ENCODE data around the gene SOCS3. TPM values are rescaled to one million over a fixed set of nuclear protein-coding genes. Genes with fewer than 3 reads are reported as not detected.
A peak's percentile ranks its signal among the peaks of the same experiment; 100 is the strongest.

SOCS3 gene
- total RNA-seq, 1 donor from 2014 or later, result 13.7 TPM

- TF ChIP-seq CTCF (IDR thresholded peaks at IDR 0.05; ENCODE audit: insufficient read depth, low read length, severe bottlenecking), result no peak
- no peak for DNase-seq (ENCODE audit: low read depth)
- Histone ChIP-seq H3K4me3 (ENCODE audit: low read depth, low read length) (no peak overlapping the region), H3K36me3 (ENCODE audit: control insufficient read depth, insufficient read depth, low read length) (peaks cover 14% of the 10 kb centered on the region), H3K27me3 (ENCODE audit: control insufficient read depth, insufficient read depth, low read length) (no peaks in the 10 kb centered on the region)
- no peak for FAIRE-seq
Measured at GRCh38 chr17:78394209-78394608, 34.3 kb upstream of the SOCS3 start.

GRCh38 chr17:78393575-78393974, 33.7 kb upstream of the SOCS3 start:
- peaks cover 11% of the 10 kb centered on the region for H3K36me3 ChIP-seq (ENCODE audit: control insufficient read depth, insufficient read depth, low read length)
- no peaks in the 10 kb centered on the region for H3K27me3 ChIP-seq (ENCODE audit: control insufficient read depth, insufficient read depth, low read length)
- TF ChIP-seq CTCF (IDR thresholded peaks at IDR 0.05; ENCODE audit: insufficient read depth, low read length, severe bottlenecking), result no peak
- DNase-seq (ENCODE audit: low read depth), result no peak
- no peak for FAIRE-seq
- no peak overlapping the region for H3K4me3 ChIP-seq (ENCODE audit: low read depth, low read length)

- Histone ChIP-seq H3K36me3 (ENCODE audit: control insufficient read depth, insufficient read depth, low read length) (peaks cover 11% of the 10 kb centered on the region), H3K4me3 (ENCODE audit: low read depth, low read length) (no peak overlapping the region), H3K27me3 (ENCODE audit: control insufficient read depth, insufficient read depth, low read length) (no peaks in the 10 kb centered on the region)
- FAIRE-seq (no peak), DNase-seq (ENCODE audit: low read depth) (no peak)
- TF ChIP-seq CTCF (IDR thresholded peaks at IDR 0.05; ENCODE audit: insufficient read depth, low read length, severe bottlenecking), result no peak
Measured at GRCh38 chr17:78392295-78392694, 32.4 kb upstream of the SOCS3 start.

GRCh38 chr17:78391843-78392242, 32.0 kb upstream of the SOCS3 start:
- TF ChIP-seq CTCF (IDR thresholded peaks at IDR 0.05; ENCODE audit: insufficient read depth, low read length, severe bottlenecking), result no peak
- Histone ChIP-seq H3K27me3 (ENCODE audit: control insufficient read depth, insufficient read depth, low read length) (no peaks in the 10 kb centered on the region), H3K36me3 (ENCODE audit: control insufficient read depth, insufficient read depth, low read length) (peaks cover 11% of the 10 kb centered on the region), H3K4me3 (ENCODE audit: low read depth, low read length) (no peak overlapping the region)
- DNase-seq (ENCODE audit: low read depth) (peak; percentile 80), FAIRE-seq (no peak)

GRCh38 chr17:78391051-78391431, 31.2 kb upstream of the SOCS3 start:
- H3K36me3 ChIP-seq (ENCODE audit: control insufficient read depth, insufficient read depth, low read length), result peaks cover 8% of the 10 kb centered on the region
- no peak for TF ChIP-seq CTCF (IDR thresholded peaks at IDR 0.05; ENCODE audit: insufficient read depth, low read length, severe bottlenecking)
- no peak for FAIRE-seq
- no peak for DNase-seq (ENCODE audit: low read depth)
- H3K4me3 ChIP-seq (ENCODE audit: low read depth, low read length), result no peak overlapping the region
- no peaks in the 10 kb centered on the region for H3K27me3 ChIP-seq (ENCODE audit: control insufficient read depth, insufficient read depth, low read length)

- Histone ChIP-seq H3K27me3 (ENCODE audit: control insufficient read depth, insufficient read depth, low read length) (no peaks in the 10 kb centered on the region), H3K4me3 (ENCODE audit: low read depth, low read length) (no peak overlapping the region), H3K36me3 (ENCODE audit: control insufficient read depth, insufficient read depth, low read length) (peaks cover 8% of the 10 kb centered on the region)
- no peak for TF ChIP-seq CTCF (IDR thresholded peaks at IDR 0.05; ENCODE audit: insufficient read depth, low read length, severe bottlenecking)
- FAIRE-seq (no peak), DNase-seq (ENCODE audit: low read depth) (no peak)
Measured at GRCh38 chr17:78390241-78391050, 30.6 kb upstream of the SOCS3 start.
